HS-27A (cell line): Measurements from ENCODE around the gene MAGEA6.
A peak's percentile ranks its signal among the peaks of the same experiment; 100 is the strongest.

Source experiments
- DNase-seq: peaks from one replicate; pipeline ENCODE4 v3.0.0-alpha.2; 2012; ENCODE audit warnings: low read depth, missing footprints

Gene MAGEA6

DNA sequence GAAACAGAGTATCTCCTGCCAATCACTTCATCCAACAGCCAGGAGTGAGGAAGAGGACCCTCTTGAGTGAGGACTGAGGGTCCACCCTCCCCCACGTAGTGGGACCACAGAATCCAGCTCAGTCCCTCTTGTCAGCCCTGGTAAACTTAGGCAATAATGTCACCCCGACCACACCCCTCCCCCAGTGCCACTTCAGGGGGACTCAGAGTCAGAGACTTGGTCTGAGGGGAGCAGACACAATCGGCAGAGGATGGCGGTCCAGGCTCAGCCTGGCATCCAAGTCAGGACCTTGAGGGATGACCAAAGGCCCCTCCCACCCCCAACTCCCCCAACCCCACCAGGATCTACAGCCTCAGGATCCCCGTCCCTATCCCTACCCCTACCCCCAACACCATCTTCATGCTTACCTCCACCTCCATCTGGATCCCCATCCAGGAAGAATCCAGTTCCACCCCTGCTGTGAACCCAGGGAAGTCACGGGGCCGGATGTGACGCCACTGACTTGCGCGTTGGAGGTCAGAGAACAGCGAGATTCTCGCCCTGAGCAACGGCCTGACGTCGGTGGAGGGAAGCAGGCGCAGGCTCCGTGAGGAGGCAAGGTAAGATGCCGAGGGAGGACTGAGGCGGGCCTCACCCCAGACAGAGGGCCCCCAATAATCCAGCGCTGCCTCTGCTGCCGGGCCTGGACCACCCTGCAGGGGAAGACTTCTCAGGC is 36.1 kb downstream of the MAGEA6 start, which contains the start of the genes CSAG1 and MAGEA12:
Gene CSAG1 (minus strand): TSS at position 461 of the 715 bp plus-strand sequence. CDS start 1,261 bp downstream, outside the sequence.
Gene MAGEA12 (plus strand): TSS at position 497 of the 715 bp plus-strand sequence. CDS start 2,405 bp downstream, outside the sequence.
- DNase-seq, result peak; percentile 46

- no peak for DNase-seq
Measured at GRCh38 chrX:152725409-152725808, 44.1 kb downstream of the MAGEA6 start.
